Stimulated activated CD8-positive, alpha-beta memory T cell treated with anti-CD3 and anti-CD28 coated beads, Interleukin-4, amount 100 ng/mL, for 1 hour (primary cell): ENCODE data around the gene TMEM59.
"Not testable (repeated sequence)": the region's sequence is repeated elsewhere in the genome, so short reads cannot be mapped to it uniquely, and the experiment has no call there.

ENCODE experiments used
- DNase-seq, 2 donors: peaks; one replicate each; pipeline ENCODE4 v3.0.0-alpha.2; 2020; ENCODE audit warnings: low read depth in 2 of 2, low spot score in 1 of 2

Gene TMEM59

DNA sequence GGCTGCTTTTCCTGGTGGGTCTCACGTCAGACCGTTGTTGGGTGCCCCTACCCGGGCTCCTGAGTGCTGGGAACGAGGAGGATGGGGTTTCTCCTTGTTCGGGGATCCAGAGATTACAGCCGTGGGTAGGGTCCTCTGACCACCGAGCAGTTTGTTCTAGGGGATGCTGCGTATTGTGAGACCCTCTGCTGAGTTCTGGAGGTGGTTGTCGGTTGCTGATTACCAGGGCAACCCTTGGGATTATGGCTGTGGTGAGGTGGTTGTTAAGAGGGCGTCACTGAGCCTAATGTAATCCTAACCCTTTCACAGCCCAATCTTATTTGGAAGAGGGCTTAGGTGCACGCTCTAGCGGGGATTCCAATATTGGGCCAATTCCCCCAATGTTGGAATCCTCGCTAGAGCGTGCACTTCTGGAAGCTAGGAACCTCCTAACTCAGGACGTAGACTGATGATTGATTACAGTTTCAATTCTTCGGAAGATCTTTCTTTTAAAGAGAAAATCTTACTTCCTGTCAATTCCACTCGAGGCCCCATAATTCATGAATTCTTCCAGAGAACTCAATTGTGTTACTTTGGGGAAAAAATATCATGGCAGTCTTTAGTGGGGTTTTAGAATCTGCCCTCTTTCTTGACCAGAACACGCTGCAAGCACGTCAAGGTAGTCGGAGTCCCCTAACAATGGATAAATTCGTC, 887 bp upstream of the TMEM59 start:
- no peak for DNase-seq

DNA sequence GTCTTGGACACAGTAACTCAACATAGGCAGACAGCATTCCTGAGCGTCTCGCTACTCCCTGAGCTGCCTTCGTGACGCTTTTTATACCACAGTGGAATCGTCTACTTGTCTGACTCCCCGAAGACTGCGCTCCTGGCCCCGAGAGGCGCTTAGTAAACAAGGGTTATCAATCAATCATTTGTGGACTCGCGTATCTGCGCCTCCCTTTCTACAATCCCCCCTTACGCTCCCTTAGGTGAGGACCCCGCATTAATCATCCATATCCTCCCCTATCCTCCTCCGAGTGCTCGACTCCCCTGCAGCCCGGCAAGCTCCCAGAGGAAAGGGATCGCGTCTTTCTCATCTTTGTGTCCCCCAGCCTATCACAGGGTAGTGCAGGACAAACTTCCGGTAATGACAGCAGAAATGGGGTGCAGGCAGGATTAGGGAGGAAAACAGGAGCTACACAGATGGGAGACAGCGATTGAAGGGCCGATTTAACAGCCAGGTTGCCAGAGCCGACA, 522 bp downstream of the TMEM59 start:
- peak in 1 of 2 donors; percentile 2 for DNase-seq

DNA sequence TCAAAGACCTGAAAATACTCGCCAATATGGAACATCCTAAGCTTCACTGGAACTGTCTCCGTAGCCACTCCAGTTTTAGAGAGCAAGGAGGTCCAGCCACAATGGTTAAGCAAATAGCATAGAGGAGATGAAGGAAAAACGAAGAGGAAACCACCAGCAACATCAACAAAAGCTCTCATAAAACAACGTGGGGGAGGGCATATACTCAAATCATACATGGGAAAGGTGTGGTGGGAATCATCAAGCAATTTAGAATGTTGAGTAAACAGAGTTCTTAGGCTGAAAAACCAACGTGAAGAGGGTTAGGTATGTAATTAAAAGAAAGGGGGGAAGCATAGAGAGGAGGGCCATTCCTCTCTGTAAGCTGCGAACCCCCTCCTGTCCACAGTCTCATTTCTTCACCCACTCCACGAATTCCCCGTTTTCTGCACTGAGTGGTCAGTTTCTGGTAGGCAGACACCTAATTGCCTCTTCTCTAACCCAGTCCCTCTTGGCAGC, 1.0 kb downstream of the TMEM59 start:
- DNase-seq: no peak

DNA sequence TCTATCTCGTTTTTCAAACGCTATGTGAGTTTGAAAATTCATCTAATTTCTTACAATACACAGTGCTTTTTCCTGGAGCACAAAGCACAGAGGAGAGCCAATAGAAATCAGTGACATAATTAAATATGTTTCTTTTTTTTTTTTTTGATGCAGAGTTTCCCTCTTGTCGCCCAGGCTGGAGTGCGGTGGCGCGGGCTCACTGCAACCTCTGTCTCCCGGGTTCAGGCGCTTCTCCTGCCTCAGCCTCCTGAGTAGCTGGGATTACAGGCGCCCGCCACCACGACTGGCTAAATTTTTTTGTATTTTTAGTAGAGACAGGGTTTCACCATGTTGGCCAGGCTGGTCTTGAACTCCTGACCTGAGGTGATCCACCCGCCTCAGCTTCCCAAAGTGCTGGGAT, 2.6 kb downstream of the TMEM59 start:
- DNase-seq: not testable (repeated sequence)

DNA sequence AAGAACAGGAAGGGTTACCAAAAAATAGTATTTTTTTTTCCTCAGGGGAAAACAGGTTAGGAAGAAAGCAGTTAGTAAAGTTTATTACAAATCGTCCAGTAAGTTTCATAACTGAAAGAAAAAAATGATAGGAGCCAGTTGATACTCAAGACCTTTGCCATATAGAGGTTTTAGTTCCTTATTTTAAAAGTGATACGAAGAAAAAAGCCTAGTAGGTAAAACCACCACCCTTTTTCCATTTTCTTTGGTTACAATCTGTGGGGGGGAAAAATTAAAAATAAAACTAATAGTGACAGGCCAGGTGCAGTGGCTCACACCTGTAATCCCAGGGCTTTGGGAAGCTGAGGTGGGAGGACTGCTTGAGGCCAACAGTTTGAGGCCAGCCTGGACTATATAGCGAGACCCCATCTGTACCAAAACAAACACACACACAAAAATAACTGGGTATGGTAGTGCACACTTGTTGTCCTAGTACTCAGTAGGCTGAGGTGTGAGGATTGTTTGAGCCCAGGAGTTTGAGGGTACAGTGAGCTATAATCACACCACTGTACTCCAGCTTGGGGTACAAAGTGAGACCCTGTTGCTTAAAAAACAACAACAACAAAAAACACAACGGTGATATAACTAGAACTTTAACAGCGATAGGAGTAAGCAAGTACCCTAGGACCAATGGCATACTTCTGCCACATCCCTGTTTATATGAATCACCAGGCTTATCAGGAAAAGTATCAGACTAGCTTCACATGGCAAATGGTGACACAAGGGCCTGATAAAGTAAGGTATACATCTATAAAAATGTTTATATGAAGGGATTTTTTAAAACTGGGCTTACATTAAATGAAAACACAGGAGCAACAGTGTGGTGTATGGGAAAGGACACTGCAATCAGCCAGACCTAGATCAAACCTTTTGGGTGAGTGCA, 5.4 kb downstream of the TMEM59 start:
- DNase-seq: no peak

DNA sequence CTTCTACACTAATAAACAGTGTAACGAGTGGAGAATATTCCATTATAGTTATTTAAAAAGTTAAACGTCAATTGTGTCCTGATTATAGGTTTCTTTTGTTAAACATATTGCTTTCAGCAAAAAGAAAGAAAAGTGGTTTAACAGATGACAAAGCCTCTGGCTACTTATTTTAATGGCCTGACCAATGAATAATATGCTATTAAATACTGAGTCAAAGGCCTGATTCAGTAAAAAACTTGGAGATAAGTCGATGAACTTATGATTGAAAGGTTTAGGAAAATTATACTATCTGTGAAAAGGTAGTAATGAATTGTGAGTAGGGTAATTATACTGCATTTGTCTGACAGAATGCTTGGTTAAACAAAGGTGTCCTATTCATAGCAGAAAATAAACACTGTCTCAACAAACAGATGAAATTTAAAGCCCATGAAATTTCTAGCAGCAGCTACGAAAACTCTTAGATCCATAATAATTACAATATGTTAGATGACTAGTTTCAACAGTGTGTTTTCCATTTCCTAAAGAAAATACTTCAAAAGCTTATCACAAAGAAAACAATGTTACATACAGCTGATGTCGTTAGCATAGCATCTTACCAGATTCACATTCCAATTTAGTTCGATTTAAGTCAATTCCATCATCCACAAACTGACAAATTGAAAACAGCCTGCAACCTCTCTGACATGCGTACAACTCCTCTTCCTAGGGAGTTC, 6.2 kb downstream of the TMEM59 start:
- DNase-seq: no peak

DNA sequence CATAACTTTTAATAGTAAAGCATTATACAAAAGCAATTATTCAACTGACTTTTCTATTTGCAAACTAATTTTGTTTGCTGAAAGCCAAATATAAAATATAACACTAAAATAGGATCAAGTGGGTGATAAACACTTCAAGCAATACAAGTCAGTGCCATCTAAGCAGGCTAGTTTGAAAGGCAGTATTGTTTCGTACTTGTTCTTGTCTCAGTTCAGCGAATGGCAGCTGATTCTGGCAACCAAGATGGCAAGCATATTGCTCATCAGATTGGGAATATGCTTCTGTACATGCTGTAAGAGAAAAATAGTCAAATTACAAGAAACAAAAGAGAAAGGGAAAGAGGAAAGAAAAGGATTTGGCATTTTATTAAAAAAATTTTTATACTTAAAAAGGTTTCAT, 7.5 kb downstream of the TMEM59 start:
- no peak for DNase-seq

DNA sequence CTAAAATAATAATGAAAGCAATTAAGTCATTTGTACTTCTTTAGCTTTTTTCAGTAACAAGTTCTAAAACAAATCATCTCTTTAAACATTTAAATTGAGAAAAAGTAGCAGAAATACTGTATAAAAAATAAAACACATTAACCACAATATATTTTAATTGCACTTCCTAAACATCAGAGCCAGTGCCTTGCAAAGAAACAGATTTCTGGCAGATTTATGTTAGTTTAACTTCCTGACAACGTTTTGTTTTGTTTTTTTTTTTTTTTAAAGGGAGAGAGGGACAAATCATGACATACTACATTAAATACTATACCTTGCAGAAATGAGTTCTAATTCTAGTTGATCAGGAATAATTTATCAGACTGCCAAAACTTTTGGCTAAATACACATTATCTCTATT, 11.2 kb downstream of the TMEM59 start:
- no peak for DNase-seq

DNA sequence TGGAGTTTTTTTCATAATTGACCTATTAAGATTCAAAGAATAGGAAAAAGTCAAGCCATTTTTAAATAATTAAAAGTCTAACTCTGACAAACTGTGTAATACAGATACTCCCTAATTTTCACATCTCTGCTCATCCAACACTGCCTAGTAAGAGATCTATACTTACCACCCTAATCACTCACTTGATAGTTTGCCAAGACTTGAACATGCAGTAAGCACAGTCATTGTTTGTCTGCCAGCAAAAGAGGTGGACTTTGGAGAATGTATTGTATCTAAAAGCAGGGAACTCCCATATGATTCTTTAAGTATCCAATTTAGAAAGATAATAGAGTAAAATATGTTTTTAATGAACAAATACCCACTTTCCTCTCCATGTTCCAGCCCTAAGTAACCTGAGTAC, 15.5 kb downstream of the TMEM59 start:
- no peak for DNase-seq

DNA sequence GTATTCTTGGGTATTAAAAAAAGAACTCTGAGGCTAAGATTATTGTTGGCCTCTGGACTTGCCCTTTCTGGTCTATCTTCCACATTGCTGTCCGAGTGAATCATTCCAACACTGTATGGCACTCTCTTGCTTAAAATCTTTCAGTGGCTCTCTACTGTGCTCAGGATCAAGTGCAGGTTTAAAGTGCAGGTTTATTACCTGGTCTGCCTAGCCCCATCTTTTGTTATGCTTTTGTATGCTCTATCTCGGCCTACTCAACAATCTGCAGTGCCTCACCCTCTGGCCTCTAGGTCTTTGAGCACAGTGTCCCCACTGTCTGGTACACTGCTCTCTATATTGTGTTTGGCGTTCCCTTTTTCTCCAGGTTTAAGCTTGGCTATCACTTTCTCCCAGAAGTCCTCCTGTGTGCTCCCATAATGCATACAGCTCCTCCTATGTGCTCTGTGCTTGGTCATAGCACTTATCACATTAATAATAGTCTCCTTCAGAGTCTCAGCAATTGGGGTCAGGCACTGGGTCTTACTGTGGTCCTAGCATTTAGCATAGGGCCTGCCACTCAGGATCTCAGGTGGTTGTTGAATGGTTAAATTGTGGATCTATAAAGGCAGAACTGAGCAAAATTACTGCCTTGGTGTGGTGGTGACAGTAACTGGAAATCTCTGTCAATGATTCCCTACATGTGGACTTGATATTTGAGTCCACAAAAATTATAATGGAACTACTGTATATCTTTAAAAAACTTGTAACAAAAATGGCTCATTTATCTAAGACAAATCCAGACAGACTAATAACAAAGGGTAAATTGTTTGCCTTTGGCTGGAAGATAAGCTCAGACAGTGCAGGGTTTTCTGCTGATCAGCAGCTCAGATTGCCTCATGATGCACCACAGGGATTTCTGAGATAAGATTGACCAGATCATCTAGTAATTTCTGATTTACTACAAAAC, 24.4 kb downstream of the TMEM59 start:
- DNase-seq: no peak

DNA sequence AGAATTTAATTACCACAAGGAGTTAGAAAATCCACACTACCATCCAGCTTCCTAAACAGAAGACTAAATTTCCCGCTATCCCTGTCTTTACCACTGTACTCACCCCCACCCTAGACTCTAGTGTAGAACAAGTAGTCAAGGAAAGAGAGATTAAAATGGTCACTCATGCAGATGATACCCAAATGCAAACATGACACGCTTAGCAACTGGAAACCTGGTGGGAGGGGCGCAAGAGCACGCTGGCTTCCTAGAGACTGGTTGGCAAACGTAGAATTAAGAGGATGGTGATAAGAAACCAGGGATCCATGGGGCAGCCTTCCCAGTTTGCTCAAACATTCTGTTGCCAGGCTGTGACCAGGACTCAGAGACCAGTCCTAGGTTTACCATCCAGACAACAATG, 25.2 kb downstream of the TMEM59 start:
- no peak for DNase-seq

DNA sequence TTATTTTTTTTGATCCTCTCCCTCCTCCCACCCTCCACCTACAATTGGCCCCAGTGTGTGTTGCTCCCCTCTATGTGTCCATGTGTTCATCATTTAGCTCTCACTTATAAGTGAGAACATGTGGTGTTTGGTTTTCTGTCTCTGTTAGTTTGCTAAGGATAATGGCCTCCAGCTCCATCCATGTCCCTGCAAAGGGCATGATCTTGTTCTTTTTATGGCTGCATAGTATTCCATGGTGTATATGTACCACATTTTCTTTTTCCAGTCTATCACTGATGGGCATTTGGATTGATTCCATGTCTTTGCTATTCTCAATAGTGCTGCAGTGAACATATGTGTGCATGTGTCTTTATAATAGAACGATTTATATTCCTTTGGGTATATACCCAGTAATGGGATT, 28.2 kb downstream of the TMEM59 start:
- not testable (repeated sequence) for DNase-seq

DNA sequence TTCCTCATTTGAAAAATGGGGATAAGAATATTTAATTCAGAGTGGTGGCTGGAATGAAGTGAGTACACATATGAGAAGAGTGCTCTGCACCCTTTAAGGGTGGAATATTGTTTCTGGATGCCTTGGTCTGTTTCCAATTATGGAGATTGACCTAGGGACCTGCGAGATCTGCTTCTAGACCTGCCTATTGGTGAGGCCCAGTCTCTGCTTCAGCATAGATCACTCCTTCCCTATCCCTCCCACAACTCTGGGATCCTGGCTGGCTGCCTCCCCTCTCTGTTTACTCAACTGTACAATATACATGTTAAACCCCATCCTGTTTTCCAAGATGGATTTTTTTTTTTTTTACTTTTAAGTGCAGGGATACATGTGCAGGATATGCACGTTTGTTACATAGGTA, 28.6 kb downstream of the TMEM59 start:
- DNase-seq: no peak

DNA sequence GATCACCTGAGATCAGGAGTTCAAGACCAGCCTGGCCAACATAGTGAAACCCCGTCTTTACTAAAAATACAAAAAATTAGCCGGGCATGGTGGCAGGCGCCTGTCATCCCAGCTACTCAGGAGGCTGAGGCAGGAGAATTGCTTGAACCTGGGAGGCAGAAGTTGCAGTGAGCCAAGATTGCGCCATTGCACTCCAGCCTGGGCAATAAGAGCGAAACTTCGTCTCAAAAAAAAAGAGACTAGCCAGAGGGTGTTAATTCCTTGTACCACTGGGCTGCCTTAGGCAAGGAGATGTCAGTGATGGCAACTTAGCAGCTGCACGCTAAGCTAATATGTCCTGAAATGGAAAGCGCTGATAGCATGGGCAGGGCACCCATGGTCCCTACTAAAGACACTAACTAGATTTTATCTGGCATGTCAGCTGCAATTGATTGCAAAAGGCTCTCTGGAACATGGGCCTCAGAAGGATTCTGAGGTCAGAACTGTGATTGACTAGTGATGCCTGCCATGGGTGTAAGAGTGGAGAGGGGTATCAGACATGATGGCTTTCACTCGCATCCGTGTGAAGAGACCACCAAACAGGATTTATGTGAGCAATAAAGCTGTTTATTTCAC, 33.3 kb downstream of the TMEM59 start:
- DNase-seq: not testable (repeated sequence)

DNA sequence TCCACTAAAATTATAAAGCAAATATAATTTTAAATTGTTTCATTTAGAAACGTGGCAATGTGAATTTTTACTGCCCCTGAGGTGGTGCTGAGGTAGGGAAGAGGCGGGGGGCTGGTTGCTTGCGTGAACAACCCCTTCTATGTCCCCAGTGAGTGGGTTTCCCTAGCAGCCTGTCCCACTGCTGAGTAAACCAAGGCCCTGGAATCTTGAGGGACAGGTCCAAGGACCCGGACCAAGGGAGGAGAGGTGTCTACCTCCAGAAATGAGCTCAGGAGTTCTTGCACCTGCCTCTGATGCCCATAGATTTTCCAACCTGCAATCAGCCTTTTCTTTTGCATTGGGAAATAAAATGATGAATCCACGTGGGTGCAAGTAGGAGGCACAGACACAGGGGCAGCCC, 34.4 kb downstream of the TMEM59 start:
- DNase-seq: no peak

DNA sequence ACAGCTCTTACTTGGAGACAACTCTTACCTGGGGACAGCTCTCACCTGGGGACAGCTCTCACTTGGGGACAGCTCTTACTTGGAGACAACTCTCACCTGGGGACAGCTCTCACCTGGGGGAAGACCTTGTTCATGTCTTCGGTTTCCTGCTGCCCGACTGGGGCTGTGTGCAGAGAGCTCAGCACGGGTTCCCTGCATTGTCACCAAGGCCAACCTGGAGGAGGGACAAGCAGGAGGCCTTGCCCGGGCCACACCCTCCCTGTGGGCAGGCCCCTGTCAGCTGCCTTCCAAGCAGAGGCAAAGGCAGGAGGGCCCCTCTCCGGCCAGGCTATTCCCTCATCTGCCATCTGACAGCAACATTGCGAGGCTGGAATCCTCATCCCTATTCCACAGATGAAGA, 35.0 kb downstream of the TMEM59 start, which contains the start of gene LDLRAD1:
LDLRAD1 (minus strand) TSS at position 208 of the 400 bp plus-strand sequence; CDS start at position 134, 74 bp downstream.
- DNase-seq: no peak

DNA sequence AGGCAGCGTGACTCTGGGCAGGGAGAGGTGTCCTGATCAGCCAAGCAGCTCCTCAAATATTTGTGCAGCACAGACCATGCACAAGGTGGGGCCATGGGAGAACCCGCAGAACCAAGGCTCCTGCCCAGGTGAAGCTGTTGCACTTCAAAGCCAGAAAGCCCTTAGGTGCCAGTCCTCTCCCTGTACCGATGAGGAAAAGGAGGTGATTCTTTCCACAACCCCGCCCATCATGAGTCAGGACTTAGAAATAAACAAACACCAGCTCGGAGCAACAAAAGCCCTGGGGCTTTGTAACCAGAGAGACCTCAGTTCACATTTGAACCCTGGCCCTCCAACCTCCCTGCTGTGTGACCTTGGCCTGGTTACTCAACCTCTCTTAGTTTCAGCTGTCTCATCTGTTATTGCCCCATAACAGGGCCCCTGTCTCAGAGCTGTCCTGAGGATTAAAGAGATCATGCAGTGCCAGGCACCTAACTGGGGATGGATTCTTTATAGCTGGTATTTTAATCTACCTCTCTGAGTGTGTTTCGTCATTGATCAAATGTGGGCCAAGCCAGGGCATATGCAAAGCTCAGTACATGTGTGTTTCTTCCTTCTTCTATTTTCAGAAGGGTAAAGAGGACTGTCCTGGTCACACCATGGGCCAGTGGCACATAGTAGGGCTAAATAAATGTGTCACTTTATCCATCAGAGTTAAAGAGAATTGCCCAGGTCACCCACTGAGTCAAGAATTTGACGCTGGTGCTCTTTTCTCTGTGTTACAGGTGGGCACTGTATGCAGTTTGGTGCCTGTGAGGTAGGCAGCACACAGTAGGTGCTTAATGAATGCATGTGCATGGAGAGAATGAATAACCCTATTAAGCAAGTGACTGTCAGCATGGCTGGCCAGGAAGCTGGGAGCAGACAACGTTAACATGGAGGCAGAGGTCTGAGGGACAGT, 36.4 kb downstream of the TMEM59 start:
- no peak for DNase-seq

DNA sequence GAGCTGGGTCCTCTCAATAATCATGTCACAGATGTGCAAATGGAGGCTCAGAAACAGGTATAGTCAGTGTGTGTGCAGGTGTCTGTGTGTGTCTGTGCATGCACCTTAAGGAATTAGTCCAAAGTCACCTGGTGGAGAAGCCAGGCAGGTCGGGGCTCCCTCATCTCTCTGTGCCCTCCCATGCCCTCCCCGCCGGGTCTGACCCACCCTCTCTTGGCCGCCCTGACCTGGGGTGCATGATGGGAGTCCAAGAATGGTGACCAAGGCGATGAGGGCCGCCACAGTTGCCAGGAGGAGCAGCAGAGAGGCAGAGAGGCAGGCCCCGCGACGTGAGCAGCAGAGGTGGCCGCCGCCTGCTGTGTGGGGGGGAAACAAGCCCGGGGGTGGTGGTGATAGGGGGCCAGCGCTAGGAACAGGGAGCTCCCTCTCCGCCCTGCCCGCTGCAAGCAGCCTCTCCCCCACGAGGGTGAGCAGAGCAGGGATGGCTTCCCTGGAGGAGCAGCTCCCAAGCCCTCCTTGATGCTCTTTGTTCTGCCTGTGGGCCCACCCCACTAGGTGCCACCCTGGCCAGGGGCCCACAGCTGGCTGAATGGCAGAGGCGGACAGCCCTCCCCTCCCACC, 38.9 kb downstream of the TMEM59 start:
- DNase-seq: no peak
